Sigmoid colon (tissue), 4 donors: ENCODE results near the gene SZT2.

Experiments
- EP300 ChIP-seq, 4 donors: sonication (generic); formaldehyde crosslinking; IDR thresholded peaks; one replicate each; pipeline ENCODE4 v1.6.1; 2017; ENCODE audit warnings: antibody characterized with exemption in 4 of 4
- POLR2AphosphoS5 ChIP-seq, 4 donors: sonication (generic); formaldehyde crosslinking; IDR thresholded peaks; one replicate each; pipeline ENCODE4 v1.6.1; 2017; ENCODE audit warnings: antibody characterized with exemption in 4 of 4
- TF ChIP-seq, protein P1 (sequence below), 4 experiments: fragments of 450-650 bp in 3 of 4; fragments of 200-600 bp in 1 of 4; IDR thresholded peaks; one replicate each; pipeline ENCODE4 v1.5.1; 2016 to 2019; ENCODE audit warnings: antibody characterized with exemption in 4 of 4, mild to moderate bottlenecking in 3 of 4, moderate library complexity in 2 of 4

DNA sequence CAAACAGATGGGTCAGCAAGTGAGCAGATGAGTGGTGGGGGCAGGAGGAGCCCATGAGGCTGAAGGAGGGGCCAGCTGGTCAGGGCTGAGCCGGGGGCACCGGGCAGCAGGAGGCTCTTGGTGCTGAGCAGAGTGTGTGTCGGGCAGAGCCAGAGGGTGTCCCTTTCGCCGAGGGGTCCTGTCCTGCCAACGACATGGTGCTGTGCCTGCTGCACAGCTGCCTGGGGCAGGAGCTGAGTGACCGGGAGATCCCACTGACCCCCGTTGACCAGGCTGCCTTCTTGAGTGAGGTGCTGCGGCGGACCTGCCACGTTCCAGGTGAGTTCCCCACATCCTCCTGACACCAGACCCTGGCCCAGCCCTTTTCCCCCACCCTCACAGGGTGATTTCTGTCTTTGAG is 36.5 kb downstream of the SZT2 start:
- TF ChIP-seq POLR2AphosphoS5 (IDR thresholded peaks at IDR 0.05) (no peak), EP300 (IDR thresholded peaks at IDR 0.05) (no peak)
- TF ChIP-seq, protein P1, sequence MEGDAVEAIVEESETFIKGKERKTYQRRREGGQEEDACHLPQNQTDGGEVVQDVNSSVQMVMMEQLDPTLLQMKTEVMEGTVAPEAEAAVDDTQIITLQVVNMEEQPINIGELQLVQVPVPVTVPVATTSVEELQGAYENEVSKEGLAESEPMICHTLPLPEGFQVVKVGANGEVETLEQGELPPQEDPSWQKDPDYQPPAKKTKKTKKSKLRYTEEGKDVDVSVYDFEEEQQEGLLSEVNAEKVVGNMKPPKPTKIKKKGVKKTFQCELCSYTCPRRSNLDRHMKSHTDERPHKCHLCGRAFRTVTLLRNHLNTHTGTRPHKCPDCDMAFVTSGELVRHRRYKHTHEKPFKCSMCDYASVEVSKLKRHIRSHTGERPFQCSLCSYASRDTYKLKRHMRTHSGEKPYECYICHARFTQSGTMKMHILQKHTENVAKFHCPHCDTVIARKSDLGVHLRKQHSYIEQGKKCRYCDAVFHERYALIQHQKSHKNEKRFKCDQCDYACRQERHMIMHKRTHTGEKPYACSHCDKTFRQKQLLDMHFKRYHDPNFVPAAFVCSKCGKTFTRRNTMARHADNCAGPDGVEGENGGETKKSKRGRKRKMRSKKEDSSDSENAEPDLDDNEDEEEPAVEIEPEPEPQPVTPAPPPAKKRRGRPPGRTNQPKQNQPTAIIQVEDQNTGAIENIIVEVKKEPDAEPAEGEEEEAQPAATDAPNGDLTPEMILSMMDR (IDR thresholded peaks at IDR 0.05) = no peak
